A204.1 (cell line): ENCODE measurements around the gene DRD4.

Experiments used
- FAIRE-seq: peaks from 2 replicates; lab custom pipeline; 2012; peaks lifted over from hg19 to GRCh38; lab: Jason Lieb, UNC

The DRD4 gene

GRCh38 chr11:610146-610801 lies 26.8 kb upstream of the DRD4 start:
- FAIRE-seq = no peak

GRCh38 chr11:611001-611996 lies 25.8 kb upstream of the DRD4 start:
- FAIRE-seq = no peak

GRCh38 chr11:612201-612960 lies 24.7 kb upstream of the DRD4 start:
- FAIRE-seq = no peak

- no peak for FAIRE-seq
Observed at GRCh38 chr11:612961-613300, 24.1 kb upstream of the DRD4 start.

- no peak for FAIRE-seq
Observed at GRCh38 chr11:613369-613968, 23.6 kb upstream of the DRD4 start.

GRCh38 chr11:614021-614622 lies 22.9 kb upstream of the DRD4 start:
- FAIRE-seq = no peak

GRCh38 chr11:614623-615503 lies 22.2 kb upstream of the DRD4 start:
- no peak for FAIRE-seq

GRCh38 chr11:615504-616319 lies 21.4 kb upstream of the DRD4 start, which contains the start of gene IRF7:
Gene IRF7, minus strand, starts transcription at chr11:615950. Its CDS starts 586 bp downstream, at chr11:615364.
- FAIRE-seq = no peak

- FAIRE-seq = no peak
Observed at GRCh38 chr11:616320-617198, 20.5 kb upstream of the DRD4 start.

GRCh38 chr11:617199-617911 lies 19.7 kb upstream of the DRD4 start:
- FAIRE-seq = no peak

- FAIRE-seq = no peak
Observed at GRCh38 chr11:617912-618682, 19.0 kb upstream of the DRD4 start.

GRCh38 chr11:618856-619627 lies 18.0 kb upstream of the DRD4 start:
- FAIRE-seq = no peak

- no peak for FAIRE-seq
Observed at GRCh38 chr11:619628-620050, 17.4 kb upstream of the DRD4 start.

GRCh38 chr11:620201-620600 lies 16.9 kb upstream of the DRD4 start:
- FAIRE-seq = no peak

GRCh38 chr11:620935-621814 lies 15.9 kb upstream of the DRD4 start:
- FAIRE-seq = no peak

GRCh38 chr11:621838-622237 lies 15.2 kb upstream of the DRD4 start:
- no peak for FAIRE-seq
